HEK293 (cell line): ENCODE results near the gene RIPOR3.
A peak's percentile ranks its signal among the peaks of the same experiment; 100 is the strongest.

Source experiments
- CTCF ChIA-PET: fragments of 350-600 bp; formaldehyde crosslinking; extraction: SDS; loops from one replicate; lab custom pipeline; 2021; ENCODE audit warnings: antibody characterized with exemption; lab: Yijun Ruan, JAX
- POLR2A ChIA-PET: fragments of 300-600 bp; formaldehyde crosslinking; extraction: SDS; loops from one replicate; lab custom pipeline; 2020; ENCODE audit warnings: antibody characterized with exemption, inconsistent platforms; lab: Yijun Ruan, JAX
- H3K27ac ChIP-seq: fragments of 200-500 bp; sonication (Bioruptor generic); 2 replicates; pipeline ENCODE4 v1.5.1; 2014; ENCODE audit warnings: low read depth, low read length, control low read depth, inconsistent platforms; ENCODE audit errors: extremely low read depth
- H3K36me3 ChIP-seq, 2 experiments: fragments of 200-500 bp in 1 of 2; sonication (Bioruptor generic) in 1 of 2; 1 replicate in 1 of 2; 2 replicates in 1 of 2; pipeline ENCODE4 v1.5.1; 2014 to 2017; ENCODE audit warnings: inconsistent platforms in 2 of 2, low read length in 2 of 2; ENCODE audit not compliant: control insufficient read depth in 2 of 2, insufficient read depth in 1 of 2
- H3K4me1 ChIP-seq: fragments of 200-500 bp; sonication (Bioruptor generic); 2 replicates; pipeline ENCODE4 v1.5.1; 2014; ENCODE audit warnings: mild to moderate bottlenecking, low read length, inconsistent platforms; ENCODE audit not compliant: control insufficient read depth, insufficient read depth
- H3K4me3 ChIP-seq: 2 replicates; pipeline ENCODE4 v1.5.1; 2011; ENCODE audit warnings: low read depth, mild to moderate bottlenecking, control low read depth, low read length, moderate library complexity
- H3K9me3 ChIP-seq: fragments of 200-500 bp; sonication (Bioruptor generic); 2 replicates; pipeline ENCODE4 v1.5.1; 2014; ENCODE audit warnings: low read depth, low read length, inconsistent platforms; ENCODE audit not compliant: control insufficient read depth, insufficient read depth
- EGR2 ChIP-seq: fragments of 450-650 bp; formaldehyde crosslinking; IDR thresholded peaks from 2 replicates; pipeline ENCODE4 v1.5.1; 2016; ENCODE audit warnings: low read depth, missing biosample characterization, missing genetic modification characterization
- GLIS2 ChIP-seq: fragments of 450-650 bp; formaldehyde crosslinking; IDR thresholded peaks from 2 replicates; pipeline ENCODE4 v1.5.1; 2016; ENCODE audit warnings: missing biosample characterization, missing genetic modification characterization
- HOXA7 ChIP-seq: sonication (generic); formaldehyde crosslinking; IDR thresholded peaks from 2 replicates; pipeline ENCODE4 v1.8.1; 2022; ENCODE audit warnings: missing genetic modification reagents, borderline replicate concordance
- HOXC10 ChIP-seq: sonication (generic); formaldehyde crosslinking; IDR thresholded peaks from 2 replicates; pipeline ENCODE4 v1.8.1; 2023; ENCODE audit warnings: mild to moderate bottlenecking, missing genetic modification reagents
- KLF1 ChIP-seq: fragments of 450-650 bp; formaldehyde crosslinking; IDR thresholded peaks from 2 replicates; pipeline ENCODE4 v1.5.1; 2016; ENCODE audit warnings: missing biosample characterization, missing genetic modification characterization
- OSR2 ChIP-seq: fragments of 450-650 bp; formaldehyde crosslinking; IDR thresholded peaks from 2 replicates; pipeline ENCODE4 v1.5.1; 2016; ENCODE audit warnings: missing biosample characterization, missing genetic modification characterization
- YY2 ChIP-seq: fragments of 450-650 bp; formaldehyde crosslinking; IDR thresholded peaks from 2 replicates; pipeline ENCODE4 v1.5.1; 2016; ENCODE audit warnings: missing biosample characterization, missing genetic modification characterization
- ZBTB20 ChIP-seq: fragments of 450-650 bp; formaldehyde crosslinking; IDR thresholded peaks from 2 replicates; pipeline ENCODE4 v1.5.1; 2016; ENCODE audit warnings: missing biosample characterization, missing genetic modification characterization
- ZFP3 ChIP-seq: fragments of 450-650 bp; formaldehyde crosslinking; IDR thresholded peaks from 2 replicates; pipeline ENCODE4 v1.5.1; 2016; ENCODE audit warnings: low read depth, missing biosample characterization, missing genetic modification characterization
- ZFP37 ChIP-seq: fragments of 450-650 bp; formaldehyde crosslinking; IDR thresholded peaks from 2 replicates; pipeline ENCODE4 v1.5.1; 2016; ENCODE audit warnings: missing biosample characterization, missing genetic modification characterization
- ZNF10 ChIP-seq: fragments of 450-650 bp; formaldehyde crosslinking; IDR thresholded peaks from 2 replicates; pipeline ENCODE4 v1.5.1; 2017; ENCODE audit warnings: missing biosample characterization, missing genetic modification characterization
- ZNF146 ChIP-seq: fragments of 450-650 bp; formaldehyde crosslinking; IDR thresholded peaks from 2 replicates; pipeline ENCODE4 v1.5.1; 2016; ENCODE audit warnings: missing biosample characterization, missing genetic modification characterization
- ZNF155 ChIP-seq: fragments of 450-650 bp; formaldehyde crosslinking; IDR thresholded peaks from 2 replicates; pipeline ENCODE4 v1.5.1; 2016; ENCODE audit warnings: missing biosample characterization, missing genetic modification characterization
- ZNF169 ChIP-seq: fragments of 450-650 bp; formaldehyde crosslinking; IDR thresholded peaks from 2 replicates; pipeline ENCODE4 v1.5.1; 2016; ENCODE audit warnings: missing biosample characterization, missing genetic modification characterization
- ZNF175 ChIP-seq: fragments of 450-650 bp; formaldehyde crosslinking; IDR thresholded peaks from 2 replicates; pipeline ENCODE4 v1.5.1; 2016; ENCODE audit warnings: missing biosample characterization, missing genetic modification characterization
- ZNF211 ChIP-seq: fragments of 450-650 bp; formaldehyde crosslinking; IDR thresholded peaks from 2 replicates; pipeline ENCODE4 v1.5.1; 2016; ENCODE audit warnings: low read depth, missing biosample characterization, missing genetic modification characterization
- ZNF214 ChIP-seq: fragments of 450-650 bp; formaldehyde crosslinking; IDR thresholded peaks from 2 replicates; pipeline ENCODE4 v1.5.1; 2017; ENCODE audit warnings: missing biosample characterization, mild to moderate bottlenecking, missing genetic modification characterization, borderline replicate concordance
- ZNF221 ChIP-seq: fragments of 450-650 bp; formaldehyde crosslinking; IDR thresholded peaks from 2 replicates; pipeline ENCODE4 v1.5.1; 2017; ENCODE audit warnings: missing biosample characterization, missing genetic modification characterization, borderline replicate concordance
- ZNF24 ChIP-seq: fragments of 450-650 bp; formaldehyde crosslinking; IDR thresholded peaks from 2 replicates; pipeline ENCODE4 v1.5.1; 2016; ENCODE audit warnings: missing biosample characterization, missing genetic modification characterization
- ZNF341 ChIP-seq: fragments of 450-650 bp; formaldehyde crosslinking; IDR thresholded peaks from 2 replicates; pipeline ENCODE4; 2016; ENCODE audit warnings: low read depth, missing biosample characterization, missing genetic modification characterization
- ZNF366 ChIP-seq: fragments of 450-650 bp; formaldehyde crosslinking; conservative IDR thresholded peaks from 2 replicates; pipeline ENCODE4 v1.5.1; 2016; ENCODE audit warnings: missing biosample characterization, missing genetic modification characterization
- ZNF501 ChIP-seq: fragments of 450-650 bp; formaldehyde crosslinking; IDR thresholded peaks from 2 replicates; pipeline ENCODE4 v1.5.1; 2016; ENCODE audit warnings: missing biosample characterization, missing genetic modification characterization
- ZNF571 ChIP-seq: fragments of 450-650 bp; formaldehyde crosslinking; IDR thresholded peaks from 2 replicates; pipeline ENCODE4 v1.5.0; 2017; ENCODE audit warnings: missing biosample characterization, missing genetic modification characterization
- ZNF621 ChIP-seq: fragments of 450-650 bp; formaldehyde crosslinking; IDR thresholded peaks from 2 replicates; pipeline ENCODE4 v1.5.1; 2017; ENCODE audit warnings: missing biosample characterization, missing genetic modification characterization
- ZNF664 ChIP-seq: fragments of 450-650 bp; formaldehyde crosslinking; IDR thresholded peaks from 2 replicates; pipeline ENCODE4 v1.5.1; 2016; ENCODE audit warnings: missing biosample characterization, missing genetic modification characterization
- ZNF670 ChIP-seq: fragments of 450-650 bp; formaldehyde crosslinking; IDR thresholded peaks from 2 replicates; pipeline ENCODE4 v1.5.1; 2016; ENCODE audit warnings: missing biosample characterization, missing genetic modification characterization, low read depth
- ZSCAN16 ChIP-seq: fragments of 450-650 bp; formaldehyde crosslinking; IDR thresholded peaks from 2 replicates; pipeline ENCODE4 v1.5.1; 2016; ENCODE audit warnings: missing biosample characterization, missing genetic modification characterization
- TF ChIP-seq, protein P1 (sequence below): fragments of 450-650 bp; formaldehyde crosslinking; IDR thresholded peaks from 2 replicates; pipeline ENCODE4 v1.5.1; 2017; ENCODE audit warnings: missing biosample characterization, missing genetic modification characterization
- TF ChIP-seq, protein P2 (sequence below): fragments of 450-650 bp; formaldehyde crosslinking; IDR thresholded peaks from 2 replicates; pipeline ENCODE4 v1.5.1; 2017; ENCODE audit warnings: missing biosample characterization, missing genetic modification characterization
- TF ChIP-seq, protein P3 (sequence below): fragments of 450-650 bp; formaldehyde crosslinking; IDR thresholded peaks from 2 replicates; pipeline ENCODE4 v1.5.1; 2017; ENCODE audit warnings: missing biosample characterization, missing genetic modification characterization
- TF ChIP-seq, protein P4 (sequence below): fragments of 450-650 bp; formaldehyde crosslinking; IDR thresholded peaks from 2 replicates; pipeline ENCODE4 v1.5.1; 2016; ENCODE audit warnings: missing biosample characterization, missing genetic modification characterization

Gene RIPOR3

DNA sequence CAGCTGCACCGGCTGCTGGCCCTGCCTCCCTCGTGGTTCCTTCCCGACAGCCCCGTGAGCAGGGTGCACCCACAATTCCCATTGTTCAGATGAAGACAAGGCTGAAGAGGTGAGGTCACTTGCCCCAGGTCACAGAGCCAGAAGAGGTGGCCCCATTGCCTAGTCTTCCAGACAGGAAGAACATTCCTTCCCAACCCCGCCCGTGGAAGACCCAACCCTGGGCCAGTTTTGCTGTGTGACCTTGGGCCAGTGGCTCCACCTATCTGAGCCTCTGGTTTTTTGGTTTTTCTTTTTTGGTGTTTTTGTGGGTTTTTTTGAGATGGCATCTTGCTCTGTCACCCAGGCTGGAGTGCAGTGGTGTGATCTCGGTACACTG is 61.7 kb downstream of the RIPOR3 start:
- Histone ChIP-seq H3K27ac (no peak overlapping the region), H3K9me3 (no peaks in the 10 kb centered on the region), H3K36me3 (no peaks in the 10 kb centered on the region), H3K4me3 (no peak overlapping the region), H3K4me1 (no peaks in the 10 kb centered on the region)
- ChIA-PET CTCF (interaction anchor here (1.1 kb wide), 1 partner anchor 159 kb away, joined by 3 read pairs; no protein-coding TSS in a partner anchor), POLR2A (no interaction called here)
- TF ChIP-seq ZNF366 (tag by site-specific recombination) (no peak), ZNF155 (tag by site-specific recombination) (no peak), OSR2 (no peak), ZNF169 (no peak), ZSCAN16 (tag by site-specific recombination) (no peak), ZFP3 (no peak), ZNF341 (tag by site-specific recombination) (no peak), ZBTB20 (tag by site-specific recombination) (no peak), ZNF175 (tag by site-specific recombination) (no peak), ZNF670 (tag by site-specific recombination) (no peak), KLF1 (tag by site-specific recombination) (no peak), ZNF10 (no peak), GLIS2 (no peak), ZNF24 (no peak), ZNF501 (no peak), ZFP37 (no peak), HOXA7 (no peak)
- TF ChIP-seq, protein P1, sequence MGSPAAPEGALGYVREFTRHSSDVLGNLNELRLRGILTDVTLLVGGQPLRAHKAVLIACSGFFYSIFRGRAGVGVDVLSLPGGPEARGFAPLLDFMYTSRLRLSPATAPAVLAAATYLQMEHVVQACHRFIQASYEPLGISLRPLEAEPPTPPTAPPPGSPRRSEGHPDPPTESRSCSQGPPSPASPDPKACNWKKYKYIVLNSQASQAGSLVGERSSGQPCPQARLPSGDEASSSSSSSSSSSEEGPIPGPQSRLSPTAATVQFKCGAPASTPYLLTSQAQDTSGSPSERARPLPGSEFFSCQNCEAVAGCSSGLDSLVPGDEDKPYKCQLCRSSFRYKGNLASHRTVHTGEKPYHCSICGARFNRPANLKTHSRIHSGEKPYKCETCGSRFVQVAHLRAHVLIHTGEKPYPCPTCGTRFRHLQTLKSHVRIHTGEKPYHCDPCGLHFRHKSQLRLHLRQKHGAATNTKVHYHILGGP (tag by site-specific recombination) = no peak
- TF ChIP-seq, protein P2, sequence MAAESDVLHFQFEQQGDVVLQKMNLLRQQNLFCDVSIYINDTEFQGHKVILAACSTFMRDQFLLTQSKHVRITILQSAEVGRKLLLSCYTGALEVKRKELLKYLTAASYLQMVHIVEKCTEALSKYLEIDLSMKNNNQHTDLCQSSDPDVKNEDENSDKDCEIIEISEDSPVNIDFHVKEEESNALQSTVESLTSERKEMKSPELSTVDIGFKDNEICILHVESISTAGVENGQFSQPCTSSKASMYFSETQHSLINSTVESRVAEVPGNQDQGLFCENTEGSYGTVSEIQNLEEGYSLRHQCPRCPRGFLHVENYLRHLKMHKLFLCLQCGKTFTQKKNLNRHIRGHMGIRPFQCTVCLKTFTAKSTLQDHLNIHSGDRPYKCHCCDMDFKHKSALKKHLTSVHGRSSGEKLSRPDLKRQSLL (tag by site-specific recombination) = no peak
- TF ChIP-seq, protein P3, sequence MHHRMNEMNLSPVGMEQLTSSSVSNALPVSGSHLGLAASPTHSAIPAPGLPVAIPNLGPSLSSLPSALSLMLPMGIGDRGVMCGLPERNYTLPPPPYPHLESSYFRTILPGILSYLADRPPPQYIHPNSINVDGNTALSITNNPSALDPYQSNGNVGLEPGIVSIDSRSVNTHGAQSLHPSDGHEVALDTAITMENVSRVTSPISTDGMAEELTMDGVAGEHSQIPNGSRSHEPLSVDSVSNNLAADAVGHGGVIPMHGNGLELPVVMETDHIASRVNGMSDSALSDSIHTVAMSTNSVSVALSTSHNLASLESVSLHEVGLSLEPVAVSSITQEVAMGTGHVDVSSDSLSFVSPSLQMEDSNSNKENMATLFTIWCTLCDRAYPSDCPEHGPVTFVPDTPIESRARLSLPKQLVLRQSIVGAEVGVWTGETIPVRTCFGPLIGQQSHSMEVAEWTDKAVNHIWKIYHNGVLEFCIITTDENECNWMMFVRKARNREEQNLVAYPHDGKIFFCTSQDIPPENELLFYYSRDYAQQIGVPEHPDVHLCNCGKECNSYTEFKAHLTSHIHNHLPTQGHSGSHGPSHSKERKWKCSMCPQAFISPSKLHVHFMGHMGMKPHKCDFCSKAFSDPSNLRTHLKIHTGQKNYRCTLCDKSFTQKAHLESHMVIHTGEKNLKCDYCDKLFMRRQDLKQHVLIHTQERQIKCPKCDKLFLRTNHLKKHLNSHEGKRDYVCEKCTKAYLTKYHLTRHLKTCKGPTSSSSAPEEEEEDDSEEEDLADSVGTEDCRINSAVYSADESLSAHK (tag by site-specific recombination) = no peak

DNA sequence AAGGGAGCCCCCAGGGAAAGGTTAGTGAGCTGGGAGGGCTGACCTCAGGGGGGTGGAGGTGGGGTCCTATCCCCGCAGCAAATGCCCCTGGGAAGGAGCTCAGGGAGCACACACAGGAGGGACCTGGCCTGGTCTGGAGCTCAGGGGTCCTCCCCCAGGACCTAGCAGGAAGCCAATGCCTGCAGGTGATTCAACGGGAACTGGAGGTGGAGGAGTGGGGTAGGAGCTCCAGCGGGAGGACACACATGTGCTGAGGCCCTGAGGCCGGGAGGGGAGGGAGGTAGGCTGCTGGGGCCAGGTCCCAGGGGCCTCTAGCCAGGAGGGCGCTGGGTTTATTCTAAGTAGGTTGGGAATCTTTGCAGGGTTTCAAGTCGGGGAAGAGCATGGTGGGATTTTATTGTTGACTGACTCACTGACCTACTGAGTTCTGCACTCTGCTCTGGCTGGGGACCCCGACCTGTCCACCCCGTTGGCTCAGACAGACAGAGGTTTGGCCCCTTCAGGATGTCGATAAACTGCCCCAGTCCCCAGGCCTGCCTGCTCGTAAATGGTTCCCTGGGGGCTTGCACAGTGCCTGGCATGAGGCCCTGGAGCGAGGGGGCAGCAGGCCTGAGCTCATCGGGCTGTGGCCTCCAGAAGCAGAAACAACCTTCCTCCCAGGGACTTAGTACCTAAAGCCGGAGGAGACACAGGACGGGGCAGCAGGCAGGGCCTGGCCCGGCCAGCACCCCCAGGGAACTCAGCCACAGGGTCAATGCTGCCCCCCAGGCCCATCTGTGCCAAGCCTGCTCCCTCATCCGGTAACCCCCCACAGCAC is 62.3 kb downstream of the RIPOR3 start:
- no peak overlapping the region for H3K27ac ChIP-seq
- H3K4me1 ChIP-seq = no peaks in the 10 kb centered on the region
- CTCF ChIA-PET = interaction anchor here (0.6 to 1.3 kb wide), 4 partner anchors 68 to 162 kb away, joined by 3 to 6 read pairs (median 4); no protein-coding TSS in a partner anchor
- H3K4me3 ChIP-seq = no peak overlapping the region
- no peaks in the 10 kb centered on the region for H3K36me3 ChIP-seq
- POLR2A ChIA-PET = no interaction called here
- no peaks in the 10 kb centered on the region for H3K9me3 ChIP-seq
- TF ChIP-seq GLIS2 = peak; percentile 49; the same call in 1 of the 2 replicates
- TF ChIP-seq YY2 (tag by site-specific recombination) = no peak
- TF ChIP-seq ZNF621 (tag by site-specific recombination) = no peak
- peak; percentile 46; the same call in 1 of the 2 replicates for TF ChIP-seq EGR2 (tag by site-specific recombination)
- no peak for TF ChIP-seq ZNF211
- no peak for TF ChIP-seq ZNF571 (tag by site-specific recombination)
- TF ChIP-seq ZNF664 = no peak
- TF ChIP-seq, protein P4, sequence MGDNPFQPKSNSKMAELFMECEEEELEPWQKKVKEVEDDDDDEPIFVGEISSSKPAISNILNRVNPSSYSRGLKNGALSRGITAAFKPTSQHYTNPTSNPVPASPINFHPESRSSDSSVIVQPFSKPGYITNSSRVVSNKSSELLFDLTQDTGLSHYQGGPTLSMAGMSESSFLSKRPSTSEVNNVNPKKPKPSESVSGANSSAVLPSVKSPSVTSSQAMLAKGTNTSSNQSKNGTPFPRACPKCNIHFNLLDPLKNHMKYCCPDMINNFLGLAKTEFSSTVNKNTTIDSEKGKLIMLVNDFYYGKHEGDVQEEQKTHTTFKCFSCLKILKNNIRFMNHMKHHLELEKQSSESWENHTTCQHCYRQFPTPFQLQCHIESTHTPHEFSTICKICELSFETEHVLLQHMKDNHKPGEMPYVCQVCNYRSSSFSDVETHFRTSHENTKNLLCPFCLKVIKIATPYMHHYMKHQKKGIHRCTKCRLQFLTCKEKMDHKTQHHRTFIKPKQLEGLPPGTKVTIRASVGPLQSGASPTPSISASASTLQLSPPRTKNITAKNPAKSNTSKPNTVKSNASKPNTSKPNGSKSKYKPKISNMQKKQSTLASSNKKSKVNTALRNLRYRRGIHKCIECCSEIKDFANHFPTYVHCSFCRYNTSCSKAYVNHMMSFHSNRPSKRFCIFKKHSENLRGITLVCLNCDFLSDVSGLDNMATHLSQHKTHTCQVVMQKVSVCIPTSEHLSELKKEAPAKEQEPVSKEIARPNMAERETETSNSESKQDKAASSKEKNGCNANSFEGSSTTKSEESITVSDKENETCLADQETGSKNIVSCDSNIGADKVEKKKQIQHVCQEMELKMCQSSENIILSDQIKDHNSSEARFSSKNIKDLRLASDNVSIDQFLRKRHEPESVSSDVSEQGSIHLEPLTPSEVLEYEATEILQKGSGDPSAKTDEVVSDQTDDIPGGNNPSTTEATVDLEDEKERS = no peak
- TF ChIP-seq HOXC10 (CRISPR knock-in tag) = no peak
- no peak for TF ChIP-seq ZNF146
- TF ChIP-seq ZNF221 (tag by site-specific recombination) = no peak
- no peak for TF ChIP-seq ZNF214 (tag by site-specific recombination)
